Neuronal stem cell (in vitro differentiated cells): ENCODE measurements around the gene NCOR2.

Experiments used
- DNase-seq: peaks from one replicate; pipeline ENCODE4 v3.0.0-alpha.2; 2013; ENCODE audit warnings: low spot score
- H2AFZ ChIP-seq: one replicate; pipeline ENCODE4 v1.6.1; 2013; ENCODE audit warnings: mild to moderate bottlenecking, low read length, inconsistent platforms
- H2AK5ac ChIP-seq: 2 replicates; pipeline ENCODE4 v1.6.1; 2013; ENCODE audit warnings: low read depth, mild to moderate bottlenecking, inconsistent platforms, low read length, moderate library complexity, mixed read lengths
- H2BK120ac ChIP-seq: 2 replicates; pipeline ENCODE4 v1.6.1; 2013; ENCODE audit warnings: low read depth, mild to moderate bottlenecking, inconsistent platforms, low read length, moderate library complexity, mixed read lengths
- H2BK12ac ChIP-seq: one replicate; pipeline ENCODE4 v1.6.1; 2013; ENCODE audit warnings: low read length, inconsistent platforms
- H2BK15ac ChIP-seq: 2 replicates; pipeline ENCODE4 v1.6.1; 2013; ENCODE audit warnings: mild to moderate bottlenecking, low read length, inconsistent platforms, mixed read lengths
- H2BK5ac ChIP-seq: one replicate; pipeline ENCODE4 v1.6.1; 2013; ENCODE audit warnings: inconsistent platforms, mild to moderate bottlenecking, low read length, moderate library complexity
- H3K14ac ChIP-seq: one replicate; pipeline ENCODE4 v1.6.1; 2013; ENCODE audit warnings: low read length, inconsistent platforms
- H3K18ac ChIP-seq: 2 replicates; pipeline ENCODE4 v1.6.1; 2013; ENCODE audit warnings: low read length, inconsistent platforms
- H3K23ac ChIP-seq: 2 replicates; pipeline ENCODE4 v1.6.1; 2013; ENCODE audit warnings: low read depth, mild to moderate bottlenecking, mixed read lengths, low read length, inconsistent platforms; ENCODE audit not compliant: poor library complexity
- H3K27ac ChIP-seq: replicated peaks from 3 replicates; pipeline ENCODE4 v1.5.1; 2013; ENCODE audit warnings: low read length, inconsistent platforms
- H3K27me3 ChIP-seq, 3 experiments: 2 replicates each; pipeline ENCODE4 v1.6.1; 2013; ENCODE audit warnings: low read length in 3 of 3, mild to moderate bottlenecking in 2 of 3, inconsistent platforms in 1 of 3, low read depth in 1 of 3, mixed read lengths in 1 of 3, moderate library complexity in 1 of 3; ENCODE audit not compliant: control insufficient read depth in 3 of 3, insufficient read depth in 3 of 3
- H3K36me3 ChIP-seq, 2 donors: replicated peaks in 1 of 2; 2 replicates each; pipeline ENCODE4 v1.6.1; 2013; ENCODE audit warnings: low read length in 2 of 2; ENCODE audit not compliant: control insufficient read depth in 2 of 2, insufficient read depth in 2 of 2
- H3K4ac ChIP-seq: 2 replicates; pipeline ENCODE4 v1.6.1; 2013; ENCODE audit warnings: inconsistent platforms, mild to moderate bottlenecking, low read length, moderate library complexity
- H3K4me1 ChIP-seq, 2 donors: 1 replicate in 1 of 2; 2 replicates in 1 of 2; pipeline ENCODE4 v1.6.1; 2013; ENCODE audit warnings: low read length in 2 of 2, low read depth in 1 of 2; ENCODE audit not compliant: control insufficient read depth in 2 of 2, insufficient read depth in 1 of 2
- H3K4me2 ChIP-seq: one replicate; pipeline ENCODE4 v1.6.1; 2013; ENCODE audit warnings: mild to moderate bottlenecking, low read length, inconsistent platforms; ENCODE audit not compliant: insufficient read depth, poor library complexity, severe bottlenecking
- H3K4me3 ChIP-seq, 2 donors: 2 replicates each; pipeline ENCODE4 v1.5.1; 2013; ENCODE audit warnings: low read length in 2 of 2, mild to moderate bottlenecking in 2 of 2, inconsistent platforms in 1 of 2, moderate library complexity in 1 of 2
- H3K79me1 ChIP-seq: one replicate; pipeline ENCODE4 v1.6.1; 2013; ENCODE audit warnings: low read depth, mild to moderate bottlenecking, inconsistent platforms, low read length, moderate library complexity
- H3K9ac ChIP-seq: one replicate; pipeline ENCODE4 v1.6.1; 2013; ENCODE audit warnings: mild to moderate bottlenecking, low read depth, low read length, inconsistent platforms; ENCODE audit not compliant: poor library complexity
- H3K9me3 ChIP-seq, 2 donors: replicated peaks in 1 of 2; 2 replicates each; pipeline versions ENCODE3 to v1.6.1; 2013; ENCODE audit warnings: low read length in 2 of 2, mild to moderate bottlenecking in 2 of 2, inconsistent platforms in 1 of 2, low read depth in 1 of 2, mixed read lengths in 1 of 2, moderate library complexity in 1 of 2; ENCODE audit not compliant: control insufficient read depth in 2 of 2, insufficient read depth in 1 of 2
- H4K8ac ChIP-seq: one replicate; pipeline ENCODE4 v1.6.1; 2013; ENCODE audit warnings: low read depth, mild to moderate bottlenecking, inconsistent platforms, low read length, moderate library complexity
- H4K91ac ChIP-seq: one replicate; pipeline ENCODE4 v1.6.1; 2013; ENCODE audit warnings: low read length, low read depth, mild to moderate bottlenecking, inconsistent platforms; ENCODE audit not compliant: poor library complexity
- WGBS, 2 donors: extraction: QIAGEN DNeasy Blood & Tissue Kit; methylation state at CpG; one replicate each; pipeline ENCODE4 v1.1.7; 2013; ENCODE audit warnings: missing lambda C conversion rate in 2 of 2, mixed read lengths in 1 of 2; ENCODE audit not compliant: insufficient read length in 2 of 2, insufficient replicate concordance in 1 of 2; ENCODE audit errors: extremely low coverage in 2 of 2; 5-methylcytosine and 5-hydroxymethylcytosine counted together

Gene NCOR2

GRCh38 chr12:124590447-124590846 lies 23.0 kb upstream of the NCOR2 start:
- Histone ChIP-seq H2BK120ac (no peak overlapping the region), H3K4me1 (peaks cover 0 to 3% of the 10 kb centered on the region in 2 donors), H3K79me1 (no peaks in the 10 kb centered on the region), H3K4me3 (no peak overlapping the region), H3K9ac (no peak overlapping the region), H3K4ac (no peak overlapping the region), H2AK5ac (no peak overlapping the region), H2BK12ac (no peak overlapping the region), H3K36me3 (no peaks in the 10 kb centered on the region), H2BK5ac (no peak overlapping the region), H3K4me2 (no peak overlapping the region), H3K27ac (no peak overlapping the region), H3K9me3 (peaks cover 0 to 3% of the 10 kb centered on the region in 2 donors), H2BK15ac (no peak overlapping the region), H4K91ac (no peak overlapping the region), H3K23ac (no peak overlapping the region), H3K14ac (no peak overlapping the region), H4K8ac (no peak overlapping the region), H3K27me3 (peaks cover 0 to 11% (median 0%) of the 10 kb centered on the region in 3 experiments), H2AFZ (no peak overlapping the region), H3K18ac (no peak overlapping the region)
- no peak for DNase-seq
- WGBS, 2 donors = no CpG with 5 or more reads among the region's 6 CpGs

- DNase-seq = no peak
- no peak overlapping the region for H3K4me2 ChIP-seq
- H3K27me3 ChIP-seq = peaks cover 0 to 10% (median 0%) of the 10 kb centered on the region in 3 experiments
- no peak overlapping the region for H3K14ac ChIP-seq
- H3K4ac ChIP-seq = no peak overlapping the region
- H3K79me1 ChIP-seq = no peaks in the 10 kb centered on the region
- H3K4me1 ChIP-seq = peaks cover 0 to 3% of the 10 kb centered on the region in 2 donors
- no CpG with 5 or more reads among the region's 9 CpGs for WGBS, 2 donors
- no peak overlapping the region for H2BK12ac ChIP-seq
- no peak overlapping the region for H3K4me3 ChIP-seq
- no peaks in the 10 kb centered on the region for H3K36me3 ChIP-seq
- H2BK5ac ChIP-seq = no peak overlapping the region
- no peak overlapping the region for H2BK15ac ChIP-seq
- no peak overlapping the region for H3K23ac ChIP-seq
- no peak overlapping the region for H4K91ac ChIP-seq
- H2BK120ac ChIP-seq = no peak overlapping the region
- peaks cover 0 to 3% of the 10 kb centered on the region in 2 donors for H3K9me3 ChIP-seq
- no peak overlapping the region for H3K27ac ChIP-seq
- H3K18ac ChIP-seq = no peak overlapping the region
- no peak overlapping the region for H2AK5ac ChIP-seq
- peak overlapping the region; percentile 72 for H2AFZ ChIP-seq
- no peak overlapping the region for H4K8ac ChIP-seq
- H3K9ac ChIP-seq = no peak overlapping the region
Observed at GRCh38 chr12:124588751-124589267, 21.4 kb upstream of the NCOR2 start.

- Histone ChIP-seq H3K4ac (no peak overlapping the region), H3K4me3 (no peak overlapping the region), H2AFZ (no peak overlapping the region), H2BK15ac (no peak overlapping the region), H4K8ac (no peak overlapping the region), H2BK5ac (no peak overlapping the region), H3K36me3 (no peaks in the 10 kb centered on the region), H3K14ac (no peak overlapping the region), H2BK120ac (no peak overlapping the region), H3K79me1 (no peaks in the 10 kb centered on the region), H2BK12ac (no peak overlapping the region), H2AK5ac (no peak overlapping the region), H4K91ac (no peak overlapping the region), H3K4me2 (no peak overlapping the region), H3K27me3 (peaks cover 0 to 4% (median 0%) of the 10 kb centered on the region in 3 experiments), H3K23ac (no peak overlapping the region), H3K4me1 (peaks cover 0 to 3% of the 10 kb centered on the region in 2 donors), H3K27ac (no peak overlapping the region), H3K18ac (no peak overlapping the region), H3K9me3 (peaks cover 0 to 3% of the 10 kb centered on the region in 2 donors), H3K9ac (no peak overlapping the region)
- no peak for DNase-seq
- no CpG with 5 or more reads among the region's 4 CpGs for WGBS, 2 donors
Observed at GRCh38 chr12:124588018-124588634, 20.7 kb upstream of the NCOR2 start.

- Histone ChIP-seq H3K36me3 (no peaks in the 10 kb centered on the region), H3K79me1 (no peaks in the 10 kb centered on the region), H3K18ac (peak overlapping the region; percentile 13), H2BK15ac (no peak overlapping the region), H2AK5ac (no peak overlapping the region), H2AFZ (no peak overlapping the region), H4K8ac (no peak overlapping the region), H3K27ac (no peak overlapping the region), H2BK12ac (no peak overlapping the region), H3K4ac (no peak overlapping the region), H3K4me1 (peaks cover 0 to 3% of the 10 kb centered on the region in 2 donors), H3K4me3 (no peak overlapping the region), H3K14ac (no peak overlapping the region), H2BK5ac (no peak overlapping the region), H3K9me3 (peaks cover 0 to 3% of the 10 kb centered on the region in 2 donors), H3K23ac (no peak overlapping the region), H3K27me3 (peaks cover 0 to 4% (median 0%) of the 10 kb centered on the region in 3 experiments), H2BK120ac (no peak overlapping the region), H4K91ac (no peak overlapping the region), H3K9ac (no peak overlapping the region), H3K4me2 (no peak overlapping the region)
- no peak for DNase-seq
- no CpG with 5 or more reads among the region's 11 CpGs for WGBS, 2 donors
Observed at GRCh38 chr12:124586756-124587155, 19.3 kb upstream of the NCOR2 start.
